NCI-H345 (cell line): ENCODE measurements around the gene BACE2.

Source experiments
- DNase-seq: peaks from one replicate; lab custom pipeline; 2025; lab: John Stamatoyannopoulos, UW

BACE2 gene

DNA sequence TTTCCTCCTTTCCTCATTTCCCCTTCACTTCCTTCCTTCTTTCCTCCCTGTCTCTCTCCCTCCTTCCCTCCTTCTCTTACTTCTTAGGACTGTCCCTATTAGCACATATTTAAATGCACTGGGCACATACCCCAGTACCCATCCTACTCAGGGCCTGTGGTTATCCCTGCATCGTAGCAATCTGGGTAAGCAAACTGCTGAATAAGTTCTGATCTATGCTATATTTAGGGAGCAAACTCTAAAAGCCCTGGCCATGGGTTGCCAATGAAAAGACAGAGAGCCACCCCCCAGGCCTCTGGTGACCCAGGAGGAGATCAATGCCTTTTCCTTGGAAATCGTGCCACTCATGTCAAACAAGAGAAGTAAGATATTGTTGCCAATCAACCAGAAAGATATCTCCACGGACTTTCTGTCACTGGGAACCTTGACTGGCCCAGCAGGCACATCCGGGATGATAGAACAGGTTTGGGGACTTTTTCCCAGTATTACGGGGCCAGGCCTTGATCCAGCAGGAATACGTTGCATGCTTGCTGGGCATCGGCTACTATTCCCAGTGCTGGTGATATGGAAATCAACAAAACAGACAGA lies 154.0 kb downstream of the BACE2 start:
- no peak for DNase-seq

DNA sequence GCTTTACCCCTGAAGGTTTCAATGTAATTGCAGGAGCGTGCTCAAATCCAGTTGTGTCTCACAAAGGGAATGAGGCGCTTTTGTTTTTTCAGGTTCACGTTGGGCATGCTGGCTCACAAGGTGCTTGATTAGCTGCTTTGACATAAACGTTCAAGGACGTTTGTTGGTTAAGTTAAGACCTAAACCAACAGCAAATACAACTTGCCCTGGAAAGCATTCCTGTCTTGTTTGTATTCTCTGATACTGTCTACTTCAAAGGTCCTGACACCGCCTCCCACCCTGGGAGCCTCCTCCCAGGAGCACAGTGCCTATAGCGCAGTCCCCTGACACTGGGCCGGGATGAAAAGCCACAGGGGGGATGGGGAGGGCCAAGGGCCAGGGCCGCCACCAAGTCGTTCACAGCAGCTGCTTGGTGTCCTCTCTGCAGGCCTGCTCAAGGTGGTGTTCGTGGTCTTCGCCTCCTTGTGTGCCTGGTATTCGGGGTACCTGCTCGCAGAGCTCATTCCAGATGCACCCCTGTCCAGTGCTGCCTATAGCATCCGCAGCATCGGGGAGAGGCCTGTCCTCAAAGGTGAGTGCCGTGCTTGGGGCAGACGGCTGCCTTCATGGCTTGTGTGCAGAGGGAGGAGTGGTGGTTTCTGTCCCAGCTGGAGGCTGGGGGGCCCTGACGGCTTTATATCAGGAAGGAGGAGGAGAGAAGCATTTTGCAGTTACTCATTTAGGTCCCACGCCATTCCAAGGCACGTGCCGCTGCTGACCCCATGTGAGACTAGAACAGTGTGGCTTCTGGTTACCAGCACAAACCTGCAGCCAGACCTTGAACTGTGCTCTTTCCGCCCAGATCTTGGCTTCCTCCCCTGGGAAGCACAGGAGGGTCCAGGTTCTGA lies 154.8 kb downstream of the BACE2 start:
- no peak for DNase-seq

DNA sequence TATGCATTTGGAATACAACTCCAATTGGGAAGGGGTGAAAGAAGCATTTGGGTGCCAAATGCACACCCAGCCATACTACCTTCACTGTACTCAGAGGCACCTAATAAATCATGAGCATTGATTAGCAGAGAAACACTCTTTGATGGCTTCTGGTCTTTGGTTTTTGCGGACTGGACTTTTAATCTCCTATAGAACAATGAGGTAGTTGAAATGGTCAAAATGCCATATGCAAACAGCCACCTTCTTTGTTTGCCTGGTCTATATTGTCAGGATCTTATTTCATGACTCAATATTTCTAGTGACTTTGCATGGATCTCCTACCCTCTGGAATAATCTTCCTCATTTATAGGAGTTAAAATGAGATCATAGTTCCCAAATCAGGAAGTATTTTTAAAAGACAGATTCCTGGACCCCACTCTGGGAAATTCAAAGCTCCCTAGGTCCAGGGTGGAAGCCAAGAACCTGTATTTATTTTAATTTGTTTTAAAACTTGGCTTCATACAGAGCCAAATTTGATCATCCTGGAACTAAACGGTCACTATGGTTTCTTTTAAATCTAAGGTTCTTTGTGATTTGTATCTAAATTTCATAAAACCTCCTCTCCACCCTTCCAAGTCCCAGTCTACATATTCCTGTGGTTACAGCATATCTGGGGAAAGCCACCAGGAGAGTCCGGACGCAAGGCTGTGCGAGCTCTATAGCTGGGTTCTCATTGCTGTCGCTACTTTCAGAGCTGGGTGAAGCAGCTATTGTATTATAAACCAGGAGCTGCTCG lies 157.4 kb downstream of the BACE2 start:
- DNase-seq, result no peak

DNA sequence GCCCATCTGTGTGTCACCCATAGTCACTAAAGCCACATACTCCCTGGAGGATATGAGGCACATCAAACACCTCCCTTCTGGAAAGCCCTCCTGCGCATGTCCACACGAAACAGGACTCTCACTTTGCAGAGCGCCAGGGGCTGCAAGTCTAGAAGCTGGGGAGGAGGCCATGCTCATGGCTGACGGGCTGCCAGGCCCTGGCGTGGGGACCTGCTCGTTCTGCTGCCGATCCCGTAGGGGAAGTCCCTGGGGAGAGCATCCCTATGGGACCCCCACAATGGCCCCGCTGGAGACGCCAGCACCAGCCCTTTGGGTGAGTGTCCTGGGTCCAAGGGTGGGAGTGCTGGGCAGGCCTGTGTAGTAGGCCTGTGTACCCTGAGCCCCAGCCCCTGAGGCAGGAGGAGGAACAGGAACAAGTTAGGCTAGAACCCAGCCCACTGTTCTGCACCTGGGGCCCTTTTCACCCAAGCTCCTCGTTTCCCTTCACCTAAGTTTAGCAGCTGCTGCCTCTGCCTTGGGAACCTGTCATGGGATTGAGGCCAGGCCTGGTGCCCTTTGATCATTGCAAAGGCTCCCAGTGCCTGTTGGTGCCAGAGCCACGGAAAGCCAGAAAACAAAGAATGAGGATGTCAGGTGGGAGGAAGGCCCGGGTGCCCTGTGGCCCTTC lies 158.6 kb downstream of the BACE2 start:
- no peak for DNase-seq

DNA sequence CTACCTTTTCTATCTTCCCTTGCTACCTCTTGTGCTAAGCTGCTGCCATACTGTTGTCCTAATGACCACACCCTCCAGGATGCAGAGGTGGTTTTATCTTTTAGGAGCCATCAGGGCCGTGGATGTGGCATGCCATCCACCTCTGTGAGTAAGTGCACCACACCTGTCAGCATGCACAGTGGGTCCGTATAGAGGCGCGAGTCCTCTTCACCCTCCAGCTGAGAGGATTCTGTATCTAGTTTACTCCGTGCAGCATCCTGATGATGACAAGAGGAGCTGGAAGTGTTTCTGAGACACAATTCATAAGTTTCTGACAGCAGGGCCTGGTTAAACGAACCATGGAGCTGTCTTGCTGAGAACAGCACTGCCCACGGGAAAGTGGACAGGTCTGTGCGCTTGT lies 159.8 kb downstream of the BACE2 start:
- no peak for DNase-seq

DNA sequence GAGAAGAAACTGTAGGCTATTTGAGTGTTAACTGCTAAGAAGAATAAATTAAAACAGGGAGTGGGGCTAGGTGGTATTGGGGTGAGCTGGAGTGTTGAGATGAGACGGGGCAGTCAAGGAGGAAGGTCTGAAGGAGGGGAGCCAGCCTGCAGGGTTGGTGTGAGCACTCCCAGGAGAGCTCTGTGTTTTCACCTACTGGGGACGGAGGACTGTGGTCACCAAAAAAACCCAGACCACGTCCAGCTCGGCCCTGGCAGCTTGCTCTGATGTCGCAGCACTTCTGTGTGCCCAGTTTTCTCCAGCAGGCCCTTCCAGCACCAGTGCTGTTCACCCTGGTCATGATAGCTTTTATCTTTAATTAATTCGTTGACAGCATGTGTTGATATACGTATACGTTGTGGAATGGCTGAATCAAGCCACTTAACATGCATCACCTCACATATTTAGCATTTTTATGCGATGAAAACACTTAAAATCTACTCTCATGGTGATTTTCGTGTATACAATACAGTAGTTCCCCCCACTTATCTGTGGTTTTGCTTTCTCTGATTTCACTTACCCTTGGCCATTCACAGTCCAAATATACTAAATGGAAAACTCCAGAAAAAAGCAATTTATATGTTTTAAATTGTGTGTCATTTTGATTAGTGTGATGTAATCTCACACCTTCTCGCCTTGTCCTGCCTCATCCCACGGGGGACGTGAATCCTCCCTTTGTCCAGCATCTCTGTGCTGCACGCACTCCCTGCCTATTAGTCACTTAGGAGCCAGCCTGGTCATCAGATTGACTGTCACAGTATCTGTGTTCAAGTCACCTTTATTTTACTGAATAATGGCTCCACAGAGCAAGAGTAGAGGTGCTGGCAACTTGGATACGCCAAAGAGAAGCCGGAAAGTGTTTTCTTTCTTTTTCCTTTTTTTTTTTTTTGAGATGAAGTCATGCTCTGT lies 161.0 kb downstream of the BACE2 start:
- DNase-seq, result no peak
